GM06990 (cell line): ENCODE measurements around the gene FAM181A.

Experiments used
- DNase-seq: peaks from one replicate; pipeline ENCODE4 v3.0.0-alpha.2; 2011; ENCODE audit not compliant: insufficient read length; ENCODE audit errors: extremely low read depth
- H3K27me3 ChIP-seq: replicated peaks from 2 replicates; pipeline ENCODE4 v1.6.0; 2011; ENCODE audit warnings: low read length; ENCODE audit not compliant: control insufficient read depth, insufficient read depth
- H3K36me3 ChIP-seq: 2 replicates; pipeline ENCODE4 v1.5.1; 2011; ENCODE audit warnings: low read length; ENCODE audit not compliant: control insufficient read depth, insufficient read depth
- H3K4me3 ChIP-seq: replicated peaks from 2 replicates; pipeline ENCODE4 v1.5.1; 2011; ENCODE audit warnings: low read depth, mild to moderate bottlenecking, control low read depth, low read length
- TF ChIP-seq, protein P1 (sequence below): IDR thresholded peaks from 2 replicates; pipeline ENCODE4 v1.5.1; 2011; ENCODE audit warnings: low read length, control low read depth, mild to moderate bottlenecking, inconsistent platforms; ENCODE audit not compliant: insufficient read depth, poor library complexity, severe bottlenecking

FAM181A gene

DNA sequence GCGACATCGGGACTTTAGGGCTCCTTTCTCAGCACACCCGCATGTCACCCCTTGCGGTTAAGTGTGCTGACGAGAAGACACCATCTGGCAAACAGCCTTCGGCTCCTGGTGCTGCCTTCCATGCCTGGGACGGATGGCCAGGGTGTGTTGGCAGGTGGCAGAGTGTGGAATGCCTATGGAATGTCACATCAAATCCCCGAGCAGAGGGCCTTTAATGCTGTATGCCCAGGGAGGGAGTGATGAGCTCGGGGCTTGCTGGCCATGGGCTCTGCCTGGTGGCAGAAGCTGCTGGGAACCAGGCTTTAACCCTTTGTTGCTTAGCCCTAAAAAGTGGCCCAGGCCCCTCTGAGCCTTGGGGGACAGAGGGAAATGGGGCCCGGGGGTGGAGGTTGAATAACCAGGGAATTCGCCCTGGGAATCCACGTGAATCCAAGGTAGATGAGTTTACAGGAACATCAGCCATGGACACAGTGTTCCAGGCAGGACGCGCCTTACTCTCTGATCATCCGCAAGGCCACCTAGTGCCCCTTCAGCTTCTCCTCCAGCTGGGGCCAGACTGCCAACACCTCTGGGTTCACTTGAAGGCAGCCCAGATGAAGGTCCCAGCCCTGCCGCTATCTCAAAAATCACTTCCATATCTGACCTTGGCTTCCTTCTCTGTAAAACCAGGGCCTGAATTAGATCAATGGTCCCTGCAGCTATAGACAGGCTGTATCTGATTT lies 17.4 kb downstream of the FAM181A start:
- no peak overlapping the region for H3K4me3 ChIP-seq
- TF ChIP-seq, protein P1, sequence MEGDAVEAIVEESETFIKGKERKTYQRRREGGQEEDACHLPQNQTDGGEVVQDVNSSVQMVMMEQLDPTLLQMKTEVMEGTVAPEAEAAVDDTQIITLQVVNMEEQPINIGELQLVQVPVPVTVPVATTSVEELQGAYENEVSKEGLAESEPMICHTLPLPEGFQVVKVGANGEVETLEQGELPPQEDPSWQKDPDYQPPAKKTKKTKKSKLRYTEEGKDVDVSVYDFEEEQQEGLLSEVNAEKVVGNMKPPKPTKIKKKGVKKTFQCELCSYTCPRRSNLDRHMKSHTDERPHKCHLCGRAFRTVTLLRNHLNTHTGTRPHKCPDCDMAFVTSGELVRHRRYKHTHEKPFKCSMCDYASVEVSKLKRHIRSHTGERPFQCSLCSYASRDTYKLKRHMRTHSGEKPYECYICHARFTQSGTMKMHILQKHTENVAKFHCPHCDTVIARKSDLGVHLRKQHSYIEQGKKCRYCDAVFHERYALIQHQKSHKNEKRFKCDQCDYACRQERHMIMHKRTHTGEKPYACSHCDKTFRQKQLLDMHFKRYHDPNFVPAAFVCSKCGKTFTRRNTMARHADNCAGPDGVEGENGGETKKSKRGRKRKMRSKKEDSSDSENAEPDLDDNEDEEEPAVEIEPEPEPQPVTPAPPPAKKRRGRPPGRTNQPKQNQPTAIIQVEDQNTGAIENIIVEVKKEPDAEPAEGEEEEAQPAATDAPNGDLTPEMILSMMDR: no peak
- H3K27me3 ChIP-seq: no peaks in the 10 kb centered on the region
- DNase-seq: no peak
- H3K36me3 ChIP-seq: peaks cover 4% of the 10 kb centered on the region

GRCh38 chr14:93945070-93945399 lies 17.9 kb downstream of the FAM181A start:
- Histone ChIP-seq H3K27me3 (no peaks in the 10 kb centered on the region), H3K4me3 (no peak overlapping the region), H3K36me3 (peaks cover 4% of the 10 kb centered on the region)
- no peak for DNase-seq
- TF ChIP-seq, protein P1: no peak

DNA sequence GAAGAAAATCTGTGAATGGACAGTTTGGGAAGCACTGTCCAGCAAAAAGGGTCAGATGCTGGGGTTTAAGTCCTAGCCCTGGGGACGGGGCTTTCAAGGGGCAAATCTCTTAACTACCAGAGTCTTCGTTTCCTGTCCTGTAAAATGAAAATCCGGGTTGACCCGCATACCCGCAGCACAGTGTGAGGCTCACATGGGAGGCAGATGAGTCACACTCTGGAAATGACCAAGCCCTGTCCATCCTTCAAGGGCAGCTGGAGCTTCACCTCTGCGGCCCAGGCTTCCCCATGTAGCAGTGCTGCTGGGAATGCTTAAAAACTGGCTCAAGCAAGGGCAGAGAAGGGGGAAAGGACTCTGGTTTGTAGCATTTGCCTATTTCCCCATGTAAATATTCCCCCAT lies 19.0 kb downstream of the FAM181A start:
- TF ChIP-seq, protein P1: no peak
- Histone ChIP-seq H3K36me3 (peaks cover 4% of the 10 kb centered on the region), H3K4me3 (no peak overlapping the region), H3K27me3 (no peaks in the 10 kb centered on the region)
- DNase-seq: no peak

DNA sequence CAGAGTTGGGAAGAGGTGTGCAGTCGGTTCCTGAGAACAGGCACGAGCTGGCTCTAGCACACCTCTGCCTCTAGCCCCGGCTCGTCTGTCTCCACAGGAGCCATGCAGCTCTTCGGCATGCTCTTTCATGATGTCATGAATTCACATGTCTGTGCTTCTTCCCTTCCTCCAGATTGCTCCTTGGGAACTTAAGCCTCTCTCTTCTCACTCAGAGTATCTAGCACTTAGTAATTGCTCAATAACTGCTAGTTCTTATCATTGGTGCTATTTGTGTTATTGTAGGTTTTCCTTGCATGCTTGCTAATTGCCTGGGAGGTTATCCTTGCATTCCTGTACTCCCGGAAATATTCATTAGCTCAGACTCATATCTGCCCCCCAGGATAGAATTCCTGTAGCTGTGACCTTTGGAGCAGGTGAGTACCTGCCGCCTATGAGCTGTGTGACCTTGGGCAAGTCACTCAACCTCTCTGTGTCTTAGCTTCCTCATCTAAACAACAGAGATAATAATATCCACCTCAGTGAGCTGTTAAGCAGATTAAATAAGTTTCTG lies 19.5 kb downstream of the FAM181A start:
- DNase-seq: no peak
- peaks cover 4% of the 10 kb centered on the region for H3K36me3 ChIP-seq
- no peaks in the 10 kb centered on the region for H3K27me3 ChIP-seq
- H3K4me3 ChIP-seq: no peak overlapping the region
- TF ChIP-seq, protein P1: no peak

DNA sequence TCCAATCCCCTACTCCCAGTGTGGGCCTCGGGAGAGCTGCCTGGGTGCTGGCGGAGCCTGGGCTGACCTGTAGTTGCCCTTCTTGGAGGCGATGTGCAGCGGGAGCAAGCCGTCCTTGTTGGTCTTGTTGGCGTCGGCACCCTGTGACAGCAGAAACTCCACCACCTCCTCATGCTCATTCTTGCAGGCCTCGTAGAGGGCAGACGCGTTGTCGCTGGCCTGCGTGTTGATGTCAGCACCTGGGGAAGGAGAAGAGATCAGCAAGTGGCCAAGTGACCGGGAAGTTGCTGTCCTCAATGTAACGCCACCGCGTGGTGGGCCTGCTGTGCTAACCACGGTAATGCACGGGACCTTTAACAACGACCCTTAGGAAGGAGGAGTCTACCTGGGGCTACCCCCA lies 20.1 kb downstream of the FAM181A start:
- Histone ChIP-seq H3K4me3 (no peak overlapping the region), H3K36me3 (peaks cover 6% of the 10 kb centered on the region), H3K27me3 (no peaks in the 10 kb centered on the region)
- TF ChIP-seq, protein P1: no peak
- no peak for DNase-seq
